ENCODE results near the gene EXT2. TPM values are rescaled to one million over a fixed set of nuclear protein-coding genes. Genes with fewer than 3 reads are reported as not detected.
A peak's percentile ranks its signal among the peaks of the same experiment; 100 is the strongest.

Gene EXT2
- total RNA-seq, 1 donor from 2014 or later, result 128 TPM

- no peak for DNase-seq (ENCODE audit: low read depth in 2 of 2)
These were observed 141.7 kb downstream of the EXT2 start for GRCh38 chr11:44237156-44237555.

DNA sequence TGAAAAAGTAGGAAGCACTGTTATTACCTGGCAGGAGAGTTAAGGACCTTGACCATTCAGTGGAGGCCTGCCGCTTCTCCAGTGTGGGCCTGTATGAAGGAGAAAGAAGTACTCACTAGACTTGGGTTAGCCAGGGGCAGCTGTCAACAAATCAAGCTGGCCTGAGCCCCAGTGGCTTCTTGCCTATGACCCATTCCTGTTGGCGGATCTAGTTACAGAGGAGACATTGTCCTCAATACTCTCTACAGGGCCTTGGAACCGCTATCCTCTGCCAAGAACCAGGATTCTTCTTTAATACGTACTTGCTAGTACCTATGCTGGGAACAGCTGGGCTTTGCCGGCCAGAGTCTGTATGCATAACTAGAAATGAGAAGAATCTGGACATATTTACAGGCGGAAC, 146.4 kb downstream of the EXT2 start:
- no peak for DNase-seq (ENCODE audit: low read depth in 2 of 2)

DNA sequence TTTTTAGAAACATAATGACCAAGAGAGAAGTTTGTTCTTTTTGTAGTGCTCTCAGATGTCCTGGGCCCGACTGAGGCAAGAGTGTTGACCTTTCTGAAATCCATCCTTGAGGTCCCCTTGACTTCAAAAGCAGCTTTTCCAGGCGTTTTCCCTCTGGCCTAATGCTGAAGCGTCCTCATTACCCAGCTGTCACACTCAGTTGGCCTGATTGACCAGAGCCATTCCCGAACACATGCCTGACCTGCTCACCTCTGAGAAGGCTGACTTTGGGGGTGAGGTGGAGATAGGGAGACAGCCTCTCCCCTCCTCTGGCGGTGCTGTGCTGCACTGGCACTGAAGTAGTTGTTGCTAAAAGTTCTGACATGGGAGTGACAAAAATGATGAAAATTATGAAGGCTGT, 147.6 kb downstream of the EXT2 start:
- DNase-seq (ENCODE audit: low read depth in 2 of 2), result no peak

DNA sequence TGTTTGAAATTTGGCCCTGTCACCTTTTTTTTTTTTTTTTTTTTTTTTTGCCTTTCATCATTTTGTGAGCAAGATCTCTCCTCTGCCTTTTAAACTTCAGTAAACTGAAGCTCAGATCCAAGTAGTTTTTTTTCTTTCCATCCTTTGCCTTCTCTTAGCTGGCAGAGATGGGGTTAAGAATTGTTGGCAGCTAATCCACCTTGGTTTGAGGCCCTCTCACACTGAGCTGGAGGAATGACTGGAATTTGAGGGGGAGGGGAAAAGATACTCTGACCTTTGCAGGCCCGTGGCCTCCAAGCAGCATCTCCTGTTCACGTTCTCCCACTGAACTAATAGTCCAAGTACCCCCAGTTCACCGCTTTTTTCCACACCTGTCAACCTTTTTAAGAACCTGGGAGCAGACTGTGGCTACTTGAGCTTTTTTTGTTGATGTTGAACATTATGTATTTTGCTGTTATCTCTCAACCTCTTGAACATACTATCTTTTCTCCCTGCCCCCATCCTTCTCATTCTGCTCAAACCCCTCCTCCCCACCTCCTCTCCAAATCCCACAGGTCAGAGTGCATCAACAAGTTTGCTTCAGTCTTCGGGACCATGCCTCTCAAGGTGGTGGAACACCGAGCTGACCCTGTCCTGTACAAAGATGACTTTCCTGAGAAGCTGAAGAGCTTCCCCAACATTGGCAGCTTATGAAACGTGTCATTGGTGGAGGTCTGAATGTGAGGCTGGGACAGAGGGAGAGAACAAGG, 148.3 kb downstream of the EXT2 start:
- DNase-seq (ENCODE audit: low read depth in 2 of 2), result peak in 1 of 2 donors; percentile 18

- DNase-seq (ENCODE audit: low read depth in 2 of 2), result peak in 1 of 2 donors; percentile 29
These were observed 149.3 kb downstream of the EXT2 start for GRCh38 chr11:44244639-44245310.

DNA sequence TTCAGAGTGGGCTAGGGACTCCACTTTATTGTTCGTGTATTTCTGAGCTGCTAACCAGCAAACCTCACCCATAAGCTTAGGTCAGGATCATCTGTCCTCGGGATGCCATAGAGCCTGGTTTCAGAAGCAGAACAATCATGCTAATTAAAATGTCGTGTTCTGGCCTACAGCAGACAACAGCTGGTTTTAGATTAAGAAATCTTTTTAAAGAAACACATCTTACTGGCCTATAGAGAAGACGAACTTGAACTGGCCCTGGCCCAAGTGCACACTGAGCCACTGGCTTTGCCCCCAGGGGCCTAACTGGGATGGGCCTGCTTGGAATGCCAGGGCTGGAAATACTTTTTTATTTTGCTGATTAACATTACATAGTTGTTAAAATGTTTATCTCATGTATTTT, 151.2 kb downstream of the EXT2 start:
- DNase-seq (ENCODE audit: low read depth in 2 of 2), result no peak

DNA sequence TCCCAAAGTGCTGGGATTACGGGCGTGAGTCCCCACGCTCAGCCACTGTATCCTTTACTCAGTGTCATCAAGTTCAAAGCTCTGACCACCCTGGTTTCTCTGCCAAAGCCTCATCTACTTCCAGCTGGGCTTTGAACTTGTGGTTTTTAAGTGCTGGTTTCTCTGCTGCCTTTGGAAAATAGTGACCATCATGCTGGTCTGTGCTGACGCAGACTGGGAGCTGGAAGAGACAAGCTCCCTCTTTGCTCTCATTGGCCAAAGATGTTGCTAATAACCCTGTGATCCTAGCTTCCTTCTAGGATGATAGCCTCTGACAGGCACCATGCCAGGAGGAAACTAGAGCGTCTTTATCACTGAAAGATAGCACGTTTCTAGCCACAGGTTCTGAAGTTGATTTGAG, 152.0 kb downstream of the EXT2 start:
- DNase-seq (ENCODE audit: low read depth in 2 of 2), result no peak

- DNase-seq (ENCODE audit: low read depth in 2 of 2), result no peak
These were observed 152.6 kb downstream of the EXT2 start for GRCh38 chr11:44248109-44248508.

GRCh38 chr11:44250421-44250820, 154.9 kb downstream of the EXT2 start:
- DNase-seq (ENCODE audit: low read depth in 2 of 2), result no peak

GRCh38 chr11:44252999-44253602, 157.6 kb downstream of the EXT2 start:
- no peak for DNase-seq (ENCODE audit: low read depth in 2 of 2)

GRCh38 chr11:44255406-44256071, 160.1 kb downstream of the EXT2 start:
- DNase-seq (ENCODE audit: low read depth in 2 of 2), result no peak

GRCh38 chr11:44256673-44257291, 161.3 kb downstream of the EXT2 start:
- DNase-seq (ENCODE audit: low read depth in 2 of 2), result no peak

DNA sequence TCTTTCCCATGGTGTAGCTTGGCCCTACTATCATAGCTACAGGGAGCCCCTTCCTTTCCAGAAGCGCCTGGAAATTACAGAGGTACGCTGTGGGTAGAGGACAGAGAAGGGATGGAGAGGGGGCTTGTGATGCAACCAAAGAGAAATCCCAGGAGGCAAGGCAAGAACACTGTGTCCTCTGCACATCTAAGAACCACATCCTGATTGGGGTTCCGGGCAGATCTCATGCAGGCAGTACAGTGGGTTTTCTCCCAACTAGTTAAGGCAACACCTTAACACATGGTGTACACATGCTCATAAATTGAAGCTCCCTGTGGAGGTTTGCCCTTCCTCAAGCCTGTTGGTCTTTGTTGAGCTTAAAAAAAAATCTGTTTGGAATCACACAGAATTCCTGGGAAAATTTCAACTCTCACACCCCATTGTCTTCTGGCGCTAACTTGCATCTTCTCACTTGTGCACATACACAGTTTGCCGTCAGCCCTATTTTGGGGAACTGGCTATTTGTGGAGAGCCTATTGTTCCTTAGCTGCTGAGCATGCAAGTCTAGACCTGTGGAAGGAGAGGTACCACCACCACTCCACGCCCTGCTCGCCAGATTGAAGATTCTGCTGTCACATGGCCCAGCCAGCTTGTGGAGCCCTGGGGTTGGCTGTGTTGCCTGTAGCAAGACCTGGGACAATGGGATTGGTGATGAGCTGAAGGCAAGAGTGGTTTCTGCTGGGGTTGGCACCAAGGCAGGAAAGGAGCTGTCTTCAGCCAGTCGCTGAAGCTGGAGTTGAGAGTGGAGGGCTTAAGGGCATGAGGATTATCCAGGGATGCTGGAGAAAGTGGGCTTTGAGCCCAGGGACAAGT, 162.1 kb downstream of the EXT2 start:
- no peak for DNase-seq (ENCODE audit: low read depth in 2 of 2)

GRCh38 chr11:44258190-44258489, 162.7 kb downstream of the EXT2 start:
- DNase-seq (ENCODE audit: low read depth in 2 of 2), result no peak

GRCh38 chr11:44258839-44259420, 163.5 kb downstream of the EXT2 start:
- DNase-seq (ENCODE audit: low read depth in 2 of 2), result no peak

- no peak for DNase-seq (ENCODE audit: low read depth in 2 of 2)
These were observed 164.6 kb downstream of the EXT2 start for GRCh38 chr11:44260081-44260480.

- no peak for DNase-seq (ENCODE audit: low read depth in 2 of 2)
These were observed 166.5 kb downstream of the EXT2 start for GRCh38 chr11:44261800-44262591.

GRCh38 chr11:44263738-44264437, 168.4 kb downstream of the EXT2 start:
- DNase-seq (ENCODE audit: low read depth in 2 of 2), result no peak

- no peak for DNase-seq (ENCODE audit: low read depth in 2 of 2)
These were observed 168.9 kb downstream of the EXT2 start for GRCh38 chr11:44264438-44264749.
